ENCODE measurements around the gene SRGAP2B. TPM values are rescaled to one million over a fixed set of nuclear protein-coding genes. Genes with fewer than 3 reads are reported as not detected.
"Not testable (repeated sequence)": the region's sequence is repeated elsewhere in the genome, so short reads cannot be mapped to it uniquely, and the experiment has no call there.

SRGAP2B gene
- polyA plus RNA-seq, 3 donors: 26.3 to 42.6 (median 31.5) TPM

GRCh38 chr1:144998134-144998980, 96.8 kb downstream of the SRGAP2B start:
- not testable (repeated sequence) for DNase-seq

- not testable (repeated sequence) for DNase-seq
Observed at GRCh38 chr1:144995833-144996410, 99.2 kb downstream of the SRGAP2B start.

GRCh38 chr1:144992915-144993314, 102.2 kb downstream of the SRGAP2B start:
- DNase-seq: not testable (repeated sequence)

- DNase-seq: not testable (repeated sequence)
Observed at GRCh38 chr1:144990611-144991010, 104.5 kb downstream of the SRGAP2B start.

- not testable (repeated sequence) for DNase-seq
Observed at GRCh38 chr1:144987131-144987530, 108.0 kb downstream of the SRGAP2B start.

GRCh38 chr1:144986171-144986860, 108.8 kb downstream of the SRGAP2B start:
- DNase-seq: not testable (repeated sequence)

- not testable (repeated sequence) for DNase-seq
Observed at GRCh38 chr1:144985550-144986170, 109.5 kb downstream of the SRGAP2B start.

GRCh38 chr1:144982802-144983525, 112.2 kb downstream of the SRGAP2B start:
- DNase-seq: not testable (repeated sequence)

GRCh38 chr1:144981157-144981556, 114.0 kb downstream of the SRGAP2B start:
- not testable (repeated sequence) for DNase-seq

- DNase-seq: not testable (repeated sequence)
Observed at GRCh38 chr1:144979960-144980595, 115.0 kb downstream of the SRGAP2B start.

- DNase-seq: not testable (repeated sequence)
Observed at GRCh38 chr1:144977856-144978255, 117.3 kb downstream of the SRGAP2B start.

- not testable (repeated sequence) for DNase-seq
Observed at GRCh38 chr1:144971936-144972335, 123.2 kb downstream of the SRGAP2B start.

GRCh38 chr1:144966488-144966887, 128.6 kb downstream of the SRGAP2B start:
- DNase-seq: not testable (repeated sequence)

- DNase-seq: not testable (repeated sequence)
Observed at GRCh38 chr1:144964765-144965164, 130.4 kb downstream of the SRGAP2B start.

GRCh38 chr1:144964186-144964585, 130.9 kb downstream of the SRGAP2B start:
- DNase-seq: not testable (repeated sequence)

GRCh38 chr1:144963571-144963970, 131.6 kb downstream of the SRGAP2B start:
- DNase-seq: not testable (repeated sequence)

- not testable (repeated sequence) for DNase-seq
Observed at GRCh38 chr1:144961604-144962583, 133.2 kb downstream of the SRGAP2B start.

- not testable (repeated sequence) for DNase-seq
Observed at GRCh38 chr1:144960929-144961488, 134.1 kb downstream of the SRGAP2B start.

GRCh38 chr1:144948390-144948789, 146.7 kb downstream of the SRGAP2B start:
- DNase-seq: not testable (repeated sequence)

Data from renal pelvis (tissue), 4 donors.